Dedifferentiated amniotic fluid mesenchymal stem cell (primary cell): ENCODE results near the gene TMEM17.
"Not testable (repeated sequence)": the region's sequence is repeated elsewhere in the genome, so short reads cannot be mapped to it uniquely, and the experiment has no call there.

Source experiments
- DNase-seq: peaks from one replicate; pipeline ENCODE4 v3.0.0-alpha.2; 2016; ENCODE audit errors: extremely low spot score

TMEM17 gene, protein sequence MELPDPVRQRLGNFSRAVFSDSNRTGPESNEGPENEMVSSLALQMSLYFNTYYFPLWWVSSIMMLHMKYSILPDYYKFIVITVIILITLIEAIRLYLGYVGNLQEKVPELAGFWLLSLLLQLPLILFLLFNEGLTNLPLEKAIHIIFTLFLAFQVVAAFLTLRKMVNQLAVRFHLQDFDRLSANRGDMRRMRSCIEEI

DNA sequence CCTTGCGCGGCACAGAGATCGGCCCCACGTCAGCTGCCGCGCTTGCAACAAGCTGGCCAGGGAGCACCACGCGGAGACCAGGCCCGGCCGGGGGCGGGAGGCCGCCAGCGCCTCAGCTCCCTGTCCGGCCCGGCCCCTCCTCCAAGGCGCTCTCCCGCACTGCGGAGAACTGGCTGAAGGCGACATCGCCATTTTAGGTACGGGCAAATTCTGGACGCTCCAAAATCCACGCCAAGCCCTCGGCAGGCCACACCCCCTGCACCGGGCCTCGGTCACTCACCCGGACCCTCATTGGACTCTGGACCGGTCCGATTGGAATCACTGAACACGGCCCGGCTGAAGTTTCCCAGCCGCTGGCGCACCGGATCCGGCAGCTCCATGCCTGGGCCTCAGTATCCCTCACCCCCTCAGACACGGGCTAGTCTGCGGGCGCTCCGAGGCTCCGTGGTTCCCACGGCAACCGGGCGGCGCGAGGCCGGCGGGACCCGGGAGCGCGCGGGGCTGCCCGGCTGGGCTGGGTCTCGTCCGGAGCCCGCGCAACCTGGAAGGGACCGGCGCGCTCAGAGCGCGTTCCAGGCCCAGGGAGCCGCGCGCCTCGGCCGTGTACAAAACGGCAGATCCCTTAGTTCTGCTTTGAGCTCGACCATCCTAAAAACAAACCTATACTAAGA lies at the start of gene TMEM17:
Gene TMEM17, minus strand, starts transcription at position 446 of the 671 bp plus-strand sequence. Its CDS starts 66 bp downstream, at position 380.
- DNase-seq, result peak; percentile 81

DNA sequence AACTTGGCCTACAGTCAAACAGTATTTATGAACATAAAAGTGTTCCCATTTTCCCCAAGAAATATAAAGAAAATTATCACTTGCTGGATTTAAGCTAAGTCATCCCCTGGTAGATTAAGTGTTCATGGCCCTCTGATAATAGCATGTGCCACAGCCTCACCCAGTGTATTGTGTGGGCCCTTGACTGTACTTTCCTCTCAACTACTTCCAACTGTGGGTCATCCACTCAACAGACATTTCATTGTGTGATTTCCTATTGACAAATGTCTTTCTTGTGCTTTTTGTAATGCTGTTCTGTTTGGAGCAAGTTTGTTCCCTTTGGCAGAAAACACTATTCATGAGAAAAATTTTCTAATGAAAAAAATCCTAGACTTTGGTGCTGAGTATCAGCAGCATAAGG lies 48.4 kb upstream of the TMEM17 start:
- DNase-seq, result no peak

DNA sequence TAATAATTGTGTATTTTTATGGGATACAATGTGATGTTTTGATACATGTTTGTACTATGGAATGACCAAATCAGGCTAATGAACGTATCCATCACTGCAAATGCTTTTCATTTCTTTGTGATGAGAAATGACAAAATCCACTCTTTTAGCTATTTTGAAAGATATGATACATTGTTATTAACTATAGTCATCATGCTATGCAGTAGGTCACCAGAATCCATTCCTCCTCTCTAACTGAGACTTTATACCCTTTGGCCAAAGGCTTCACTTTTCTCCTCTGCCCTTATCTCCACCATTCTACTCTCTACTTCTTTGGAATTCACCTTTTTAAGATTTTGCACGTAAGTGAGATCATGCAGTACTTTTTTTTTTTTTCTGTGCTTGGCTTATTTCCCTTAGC lies 44.5 kb upstream of the TMEM17 start:
- no peak for DNase-seq

DNA sequence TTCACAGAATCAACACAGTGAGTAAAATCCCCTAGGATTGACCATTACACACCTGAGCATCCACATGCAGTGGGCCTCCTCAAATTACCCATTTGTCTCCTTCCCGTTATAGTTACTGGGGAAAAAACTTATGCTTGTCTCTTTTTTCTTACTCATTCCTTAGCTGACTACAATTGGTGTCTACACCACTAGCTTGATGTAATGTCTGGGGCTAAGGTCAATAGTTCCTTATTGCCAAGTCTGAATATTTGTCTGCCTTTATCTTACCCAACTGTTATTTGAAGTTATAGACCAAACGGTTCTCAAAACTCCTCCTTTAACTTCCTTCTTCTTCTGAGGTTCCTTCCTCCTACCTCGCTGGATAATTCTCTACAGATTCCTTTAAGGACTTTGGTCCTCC lies 41.9 kb upstream of the TMEM17 start:
- DNase-seq, result no peak

DNA sequence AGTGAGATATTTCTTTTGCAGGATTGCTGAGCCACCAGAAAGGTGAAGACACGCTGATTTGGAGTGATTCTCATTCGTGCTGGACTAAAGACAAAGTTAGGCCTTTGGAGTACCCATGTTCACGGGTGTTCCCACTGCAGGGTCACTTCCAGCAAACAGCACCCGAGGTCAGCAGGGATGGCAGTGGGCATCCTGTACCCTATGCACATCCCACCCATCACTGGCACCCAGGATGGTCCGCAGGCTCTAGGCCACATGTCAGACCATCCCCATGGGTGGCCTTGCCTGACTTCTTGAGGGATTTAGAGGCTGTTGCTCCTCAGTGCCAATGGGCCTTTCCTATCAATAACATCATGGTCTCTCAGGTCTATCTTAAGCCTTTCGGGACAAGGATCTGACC lies 39.3 kb upstream of the TMEM17 start:
- DNase-seq, result no peak

DNA sequence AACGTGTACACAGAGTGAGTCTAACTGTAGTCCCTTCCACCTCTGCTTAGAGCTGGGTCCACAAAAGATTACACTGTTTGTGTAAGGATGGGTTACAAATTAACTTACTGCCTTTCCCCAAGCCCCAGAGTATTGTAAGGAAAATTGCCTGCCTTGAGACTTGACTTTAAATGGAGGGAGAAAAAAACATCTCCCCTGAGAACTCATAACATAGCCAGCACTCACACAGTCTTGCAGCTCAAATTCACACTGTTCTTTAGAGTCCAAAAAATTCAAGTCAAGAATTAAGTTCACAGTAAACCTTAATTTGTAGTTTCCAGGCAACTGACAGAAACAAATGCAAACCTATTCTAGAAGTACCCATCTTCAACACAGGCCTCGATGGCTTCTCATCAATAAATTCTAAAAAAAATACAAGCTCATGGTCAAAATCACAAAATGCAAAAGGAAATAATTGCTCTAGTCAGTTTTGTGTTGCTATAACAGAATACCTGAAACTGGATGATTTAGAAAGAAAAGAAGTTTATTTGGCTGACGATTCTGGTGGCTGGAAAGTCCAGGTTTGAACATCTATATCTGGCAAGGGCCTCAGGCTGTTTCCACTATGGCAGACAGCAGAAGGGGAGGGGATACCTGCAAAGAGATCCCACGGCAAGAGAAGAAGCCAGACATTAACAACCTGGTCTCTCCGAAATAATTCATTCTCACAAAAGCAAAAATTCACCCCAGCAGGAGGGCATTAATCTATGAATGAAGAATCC lies 34.6 kb upstream of the TMEM17 start:
- no peak for DNase-seq

DNA sequence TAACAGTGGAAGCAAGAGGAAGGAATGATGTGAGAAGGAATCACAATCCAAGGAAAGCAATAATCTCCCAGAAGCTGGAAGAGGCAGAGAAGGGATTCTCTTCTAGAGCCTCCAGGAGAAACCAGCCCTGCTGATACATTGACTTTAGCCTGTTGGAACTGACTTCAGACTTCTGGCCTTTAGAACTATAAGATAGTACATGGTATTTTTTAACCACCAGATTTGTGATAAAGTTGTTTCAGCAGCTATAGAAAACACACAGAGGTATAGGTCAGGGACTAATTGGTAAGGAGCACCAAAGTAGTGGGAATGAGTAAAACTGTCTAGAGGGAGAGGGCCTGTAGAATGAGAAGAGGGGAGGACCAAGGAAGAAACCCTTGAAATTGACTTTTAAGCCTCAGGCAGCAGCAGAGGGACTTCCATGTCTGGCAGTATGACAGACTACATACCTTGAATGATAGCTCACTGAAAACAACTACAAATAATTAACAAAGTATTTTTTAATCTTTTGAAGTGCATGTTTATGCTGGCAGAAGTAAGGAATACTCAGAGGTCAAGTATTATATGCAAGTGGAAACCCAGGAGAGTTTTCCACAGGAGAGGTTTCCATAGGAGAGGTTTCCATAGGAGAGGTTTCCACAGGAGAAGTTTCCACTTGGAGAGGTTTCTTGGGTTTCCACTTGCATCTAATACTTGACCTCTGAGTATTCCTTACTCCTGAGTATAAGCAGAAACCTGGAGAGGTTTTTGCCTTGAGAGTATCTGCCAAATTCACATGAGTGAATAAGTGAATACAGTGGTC lies 33.8 kb upstream of the TMEM17 start:
- no peak for DNase-seq

DNA sequence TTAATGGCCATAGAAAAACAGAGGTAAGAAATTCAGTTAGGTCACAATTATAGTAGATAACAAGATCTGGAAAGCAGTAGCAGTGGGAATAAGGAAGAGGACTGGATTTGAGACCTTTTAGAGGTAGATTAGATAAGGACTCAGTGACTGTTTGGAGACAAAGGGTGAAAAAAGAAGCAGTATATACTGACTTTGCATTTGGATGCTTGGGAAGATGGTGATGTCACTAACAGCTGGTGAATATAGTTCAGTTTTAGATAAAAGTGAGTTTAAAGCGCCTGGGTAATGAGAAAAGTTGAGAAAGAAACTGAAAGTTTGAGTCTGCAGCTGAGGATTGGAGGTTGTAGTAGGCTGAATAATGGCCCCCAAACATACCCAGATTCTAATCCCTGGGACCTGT lies 32.8 kb upstream of the TMEM17 start:
- DNase-seq, result no peak

DNA sequence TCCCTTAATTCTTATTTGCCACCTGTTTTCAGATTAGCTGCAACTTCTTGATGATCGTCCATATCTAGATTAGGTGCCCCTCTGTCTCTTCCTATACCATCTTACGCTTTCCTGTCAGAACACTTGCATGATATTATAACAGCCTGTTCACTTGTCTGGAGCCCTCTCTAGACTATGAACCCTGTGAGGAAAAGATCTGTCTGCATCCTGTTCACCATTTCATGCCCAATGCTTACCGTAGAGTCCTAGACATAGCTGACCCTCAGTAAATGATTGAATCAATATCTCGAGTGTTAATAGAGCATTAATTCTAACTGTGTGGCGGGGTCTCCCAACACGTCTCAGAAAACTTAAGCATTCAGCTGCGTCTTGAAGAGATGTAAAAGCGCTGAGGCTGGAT lies 31.8 kb upstream of the TMEM17 start:
- no peak for DNase-seq

DNA sequence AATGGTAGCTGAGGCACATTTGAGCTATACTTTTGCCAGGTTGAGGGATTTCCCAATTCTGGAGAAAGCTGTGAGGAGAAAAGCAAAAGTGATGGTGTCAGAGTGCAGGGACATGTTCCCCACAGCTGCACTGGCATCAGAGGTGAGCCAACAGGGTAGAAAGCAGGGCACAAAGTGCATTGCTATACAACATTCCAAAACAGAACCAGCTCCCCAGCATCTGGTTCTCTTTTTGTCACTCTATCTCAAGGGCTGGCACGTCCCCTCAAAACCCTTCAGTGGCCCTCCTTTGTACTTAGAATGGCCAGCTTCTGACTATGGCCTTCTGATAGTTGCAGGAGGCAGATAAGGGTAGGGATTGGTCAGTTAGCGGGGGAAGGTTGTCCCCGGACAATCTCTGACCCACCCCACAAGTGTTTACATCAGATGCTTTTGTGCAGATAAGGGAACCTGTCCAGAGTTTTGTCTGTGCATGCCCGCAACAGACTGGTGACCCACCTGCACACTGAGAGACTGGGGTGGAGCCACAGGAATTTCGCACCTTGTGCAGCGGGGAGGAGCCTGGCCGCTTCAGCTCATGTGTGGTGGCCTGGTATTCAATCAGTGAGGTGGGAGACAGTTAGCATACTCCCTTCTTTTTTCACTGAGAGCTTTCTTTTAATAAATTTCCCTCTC lies 31.0 kb upstream of the TMEM17 start:
- no peak for DNase-seq

DNA sequence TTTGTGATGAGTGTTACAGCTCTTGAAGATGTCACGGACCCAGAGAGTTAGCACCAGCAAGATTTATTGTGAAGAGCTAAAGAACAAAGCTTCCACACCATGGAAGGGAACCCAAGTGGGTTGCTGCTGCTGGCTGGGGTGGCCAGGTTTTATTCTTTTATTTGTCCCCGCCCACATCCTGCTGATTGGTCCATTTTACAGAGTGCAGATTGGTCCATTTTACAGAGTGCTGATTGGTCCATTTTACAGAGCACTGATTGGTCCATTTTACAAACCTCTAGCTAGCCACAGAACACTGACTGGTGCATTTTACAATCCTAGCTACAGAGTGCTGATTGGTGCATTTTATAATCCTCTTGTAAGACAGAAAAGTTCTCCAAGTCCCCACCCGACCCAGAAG lies 29.5 kb upstream of the TMEM17 start:
- DNase-seq, result not testable (repeated sequence)

DNA sequence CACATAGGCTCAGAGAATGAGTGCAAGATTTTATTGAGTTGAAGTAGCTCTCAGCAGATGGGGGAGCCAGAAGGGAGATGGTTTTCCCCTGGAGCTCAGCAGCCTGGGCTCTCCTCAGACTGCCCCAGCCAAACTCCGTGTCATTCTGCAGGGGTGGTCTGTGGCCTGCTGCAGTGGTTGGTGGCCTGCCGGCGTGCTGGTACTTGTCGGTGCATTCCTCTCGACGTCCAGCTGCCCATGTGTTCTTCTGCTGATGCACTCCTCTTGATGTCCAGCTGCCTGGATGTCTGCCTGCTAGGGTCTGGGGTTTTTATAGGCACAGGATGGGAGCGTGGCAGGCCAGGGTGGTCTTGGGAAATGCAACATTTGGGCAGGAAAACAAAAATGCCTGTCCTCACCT lies 25.6 kb upstream of the TMEM17 start:
- no peak for DNase-seq

DNA sequence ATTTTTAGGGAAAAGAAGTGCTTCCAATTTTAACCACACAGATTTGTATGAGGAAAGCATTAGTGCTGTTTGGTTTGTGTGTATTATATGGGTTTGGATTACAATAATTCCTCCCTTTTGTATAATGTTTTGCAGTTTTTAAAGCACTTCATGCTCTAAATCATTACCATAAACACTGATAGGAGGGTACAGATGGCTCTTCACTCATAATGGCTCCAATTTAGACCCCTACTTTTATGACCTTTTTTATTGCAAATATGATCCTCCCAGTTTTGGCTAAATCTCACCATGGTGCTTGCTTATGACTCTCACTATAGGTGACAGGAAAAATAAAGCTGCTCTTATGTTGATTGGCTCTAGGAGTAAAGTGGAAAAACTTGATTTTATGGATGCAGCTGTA lies 23.8 kb upstream of the TMEM17 start:
- DNase-seq, result no peak

DNA sequence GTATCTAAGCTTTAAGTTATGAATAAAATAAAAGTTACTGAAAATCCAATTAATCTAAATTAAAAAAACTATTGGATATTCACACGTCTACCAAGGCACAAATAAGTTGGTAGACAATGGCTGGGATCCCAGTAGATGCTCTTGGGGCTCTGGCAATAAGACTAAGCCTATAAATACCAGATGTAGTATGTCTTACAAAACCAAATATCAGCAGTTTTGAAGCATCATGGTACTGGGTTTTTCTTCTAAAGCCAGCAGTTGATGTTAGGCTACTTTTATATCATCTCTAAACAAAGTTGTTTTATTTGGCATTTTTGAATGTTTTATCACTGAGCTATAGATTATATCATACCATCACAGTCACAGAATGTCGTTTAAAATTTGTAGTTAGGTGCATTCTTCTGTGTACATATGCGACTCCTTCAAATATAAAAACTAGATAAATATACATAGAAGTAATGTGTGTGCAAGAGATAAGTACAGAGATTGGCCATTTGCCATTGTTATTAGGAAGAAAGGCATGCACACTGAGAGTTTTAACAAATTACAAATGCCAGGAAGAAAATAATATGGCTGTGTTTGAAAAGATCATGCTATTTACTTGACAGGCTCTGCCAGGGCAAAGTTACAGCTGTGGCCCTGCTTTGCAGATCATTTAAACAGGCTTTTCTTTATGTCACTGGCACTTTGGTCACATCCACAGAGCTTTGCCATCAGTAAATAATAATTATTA lies 21.6 kb upstream of the TMEM17 start:
- DNase-seq, result no peak

DNA sequence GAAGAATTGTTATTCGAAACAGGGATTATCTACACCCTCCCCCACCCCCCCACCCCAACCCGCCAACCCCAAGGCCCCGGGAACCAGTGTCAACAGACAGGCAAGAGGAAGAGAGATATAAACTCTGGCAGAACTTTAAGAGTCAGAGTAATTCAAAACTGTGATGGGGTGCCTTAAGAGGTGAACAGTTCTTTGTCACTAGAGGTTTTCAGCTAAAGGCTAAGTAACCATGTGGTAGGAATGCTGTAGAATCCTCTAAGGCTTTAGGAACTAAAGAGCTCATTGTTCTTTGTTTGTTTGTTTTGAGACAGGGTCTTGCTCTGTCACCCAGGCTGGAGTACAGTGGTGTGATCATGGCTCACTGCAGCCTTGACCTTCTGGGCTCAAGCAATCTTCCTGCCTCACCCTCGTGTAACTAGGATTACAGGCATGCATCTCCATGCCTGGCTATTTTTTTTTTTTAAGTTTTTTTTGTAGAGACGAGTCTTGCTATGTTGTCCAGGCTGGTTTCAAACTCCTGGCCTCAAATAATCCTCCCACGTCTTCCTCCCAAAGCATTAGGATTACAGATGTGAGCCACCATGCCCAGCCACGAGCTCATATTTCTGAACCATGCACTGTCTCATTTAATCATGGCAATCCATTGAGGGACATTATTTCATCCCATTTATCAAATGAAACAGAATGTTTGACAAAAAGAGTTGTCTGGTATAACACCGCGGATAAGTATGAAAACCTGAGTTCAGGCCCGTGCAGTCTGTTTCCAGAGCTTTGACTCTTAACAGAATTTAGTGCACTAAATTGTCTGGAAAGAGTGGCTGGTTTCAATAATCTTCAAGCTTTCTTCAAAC lies 20.8 kb upstream of the TMEM17 start:
- no peak for DNase-seq

DNA sequence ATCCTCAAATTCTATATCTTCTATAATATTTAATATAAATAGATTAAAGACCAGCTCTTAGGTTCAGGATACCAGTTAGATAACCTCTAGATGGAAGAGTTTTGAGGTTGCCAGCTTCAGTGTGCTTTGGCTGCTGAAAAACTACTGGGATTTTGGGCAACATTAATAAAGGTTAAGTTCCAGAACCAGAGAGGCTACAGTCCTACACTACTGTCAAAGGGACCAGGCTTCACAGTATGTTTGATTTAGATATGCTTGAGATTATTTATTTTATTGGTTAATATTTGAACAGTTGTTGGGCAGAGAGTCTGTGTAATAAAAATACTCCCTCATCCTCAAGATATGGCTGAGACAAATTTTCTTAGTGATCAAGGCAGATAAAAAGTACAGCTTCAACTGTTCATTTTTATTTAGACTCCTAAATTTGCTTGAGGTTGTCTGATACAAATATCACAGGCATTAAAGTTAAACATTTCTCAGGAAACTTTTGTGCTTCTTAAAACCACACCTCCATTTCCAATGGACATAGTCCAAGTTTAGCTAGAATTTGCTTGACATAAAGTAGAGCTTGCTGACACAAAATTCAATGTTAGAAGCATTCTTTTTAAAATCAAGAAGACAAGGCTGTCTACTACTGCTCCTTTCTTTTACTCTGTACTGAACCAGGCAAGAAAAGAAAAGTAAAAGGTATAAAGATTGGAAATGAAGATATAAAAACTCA lies 19.7 kb upstream of the TMEM17 start:
- no peak for DNase-seq

DNA sequence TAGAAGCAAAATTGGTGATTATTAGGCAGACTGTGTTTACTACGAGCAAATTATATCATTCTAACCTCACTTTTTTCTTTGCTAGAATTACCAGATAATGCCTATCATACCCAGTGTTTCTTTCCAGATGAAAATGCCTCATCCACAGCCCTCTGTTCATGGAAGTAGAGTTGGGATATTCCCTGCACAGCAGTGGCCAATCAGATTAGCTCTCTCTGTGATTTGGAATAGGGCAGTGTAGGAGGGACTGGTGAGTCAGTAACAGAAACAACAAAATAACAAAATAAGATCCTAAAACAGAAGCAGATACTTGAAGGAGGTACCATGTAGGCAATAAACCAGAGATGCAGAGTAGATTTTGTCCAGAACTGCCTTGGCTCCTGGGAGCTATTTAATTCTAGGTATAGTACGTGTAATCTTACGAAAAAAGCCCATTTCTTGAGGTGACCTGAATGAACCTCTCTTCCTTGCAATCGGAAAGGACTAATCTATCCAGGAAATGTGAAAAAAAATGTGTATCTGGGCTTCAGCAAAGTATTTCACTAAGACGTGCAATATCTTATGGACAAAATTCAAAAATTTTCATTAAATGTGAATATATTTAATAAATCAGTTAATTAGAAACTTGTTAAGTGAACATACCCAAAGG lies 18.4 kb upstream of the TMEM17 start:
- DNase-seq, result no peak

DNA sequence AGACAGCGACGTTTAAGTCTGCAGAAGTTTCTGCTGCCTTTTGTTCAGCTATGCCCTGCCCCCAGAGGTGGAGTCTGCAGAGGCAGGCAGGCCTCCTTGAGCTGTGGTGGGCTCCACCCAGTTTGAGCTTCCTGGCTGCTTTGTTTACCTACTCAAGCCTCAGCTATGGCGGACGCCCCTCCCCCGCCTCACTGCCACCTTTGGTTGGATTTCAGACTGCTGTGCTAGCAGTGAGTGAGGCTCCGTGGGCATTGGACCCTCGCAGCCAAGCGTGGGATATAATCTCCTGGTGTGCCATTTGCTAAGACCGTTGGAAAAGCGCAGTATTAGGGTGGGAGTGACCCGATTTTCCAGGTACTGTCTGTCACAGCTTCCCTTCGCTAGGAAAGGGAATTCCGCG lies 15.1 kb upstream of the TMEM17 start:
- DNase-seq, result not testable (repeated sequence)

DNA sequence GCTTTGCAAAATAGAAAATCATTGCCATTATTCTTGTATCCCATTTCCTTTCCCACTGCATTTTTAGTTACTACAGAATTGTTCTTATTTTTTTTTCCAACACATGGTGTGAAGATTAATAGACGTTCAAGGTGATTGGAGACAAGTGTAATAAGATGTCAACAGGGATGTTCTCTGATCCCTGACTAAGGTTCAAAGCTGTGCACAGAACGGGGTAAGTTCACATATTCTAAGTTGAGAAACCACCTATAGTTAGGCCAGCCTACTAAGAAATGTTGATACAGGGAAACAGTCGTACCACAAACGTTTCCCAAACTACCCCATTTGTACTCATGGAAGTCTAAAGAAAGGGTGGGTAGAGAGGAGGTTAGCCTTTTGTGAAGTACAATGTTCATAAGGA lies 6.4 kb upstream of the TMEM17 start:
- DNase-seq, result no peak
